ENCODE data around the gene HIPK2.

The HIPK2 gene

GRCh38 chr7:139544645-139545044 is 233.2 kb downstream of the HIPK2 start:
- Histone ChIP-seq H3K36me3 (no peaks in the 10 kb centered on the region), H3K9me3 (no peaks in the 10 kb centered on the region), H3K4me2 (no peak overlapping the region), H3K4me3 (no peak overlapping the region), H4K20me1 (no peaks in the 10 kb centered on the region), H3K27ac (no peak overlapping the region), H3K4me1 (no peaks in the 10 kb centered on the region), H3K9ac (no peak overlapping the region), H3K27me3 (no peaks in the 10 kb centered on the region)
- no peak for TF ChIP-seq Cebpa-rat (IDR thresholded peaks at IDR 0.05)

- H3K4me2 ChIP-seq = no peak overlapping the region
- H3K36me3 ChIP-seq = no peaks in the 10 kb centered on the region
- no peaks in the 10 kb centered on the region for H3K9me3 ChIP-seq
- no peak overlapping the region for H3K27ac ChIP-seq
- no peak for TF ChIP-seq Cebpa-rat (IDR thresholded peaks at IDR 0.05)
- H3K4me1 ChIP-seq = no peaks in the 10 kb centered on the region
- H4K20me1 ChIP-seq = no peaks in the 10 kb centered on the region
- no peaks in the 10 kb centered on the region for H3K27me3 ChIP-seq
- no peak overlapping the region for H3K4me3 ChIP-seq
- no peak overlapping the region for H3K9ac ChIP-seq
Measured at GRCh38 chr7:139543801-139544603, 233.8 kb downstream of the HIPK2 start.

- no peaks in the 10 kb centered on the region for H4K20me1 ChIP-seq
- H3K9me3 ChIP-seq = no peaks in the 10 kb centered on the region
- TF ChIP-seq Cebpa-rat (IDR thresholded peaks at IDR 0.05) = no peak
- no peak overlapping the region for H3K27ac ChIP-seq
- H3K27me3 ChIP-seq = no peaks in the 10 kb centered on the region
- no peaks in the 10 kb centered on the region for H3K4me1 ChIP-seq
- no peak overlapping the region for H3K9ac ChIP-seq
- no peak overlapping the region for H3K4me2 ChIP-seq
- no peak overlapping the region for H3K4me3 ChIP-seq
- no peaks in the 10 kb centered on the region for H3K36me3 ChIP-seq
Measured at GRCh38 chr7:139542308-139543151, 235.3 kb downstream of the HIPK2 start.

- H3K4me2 ChIP-seq = no peak overlapping the region
- H3K27ac ChIP-seq = no peak overlapping the region
- no peaks in the 10 kb centered on the region for H3K4me1 ChIP-seq
- H4K20me1 ChIP-seq = no peaks in the 10 kb centered on the region
- no peak overlapping the region for H3K9ac ChIP-seq
- TF ChIP-seq Cebpa-rat (IDR thresholded peaks at IDR 0.05) = no peak
- no peaks in the 10 kb centered on the region for H3K36me3 ChIP-seq
- no peak overlapping the region for H3K4me3 ChIP-seq
- no peaks in the 10 kb centered on the region for H3K27me3 ChIP-seq
- H3K9me3 ChIP-seq = no peaks in the 10 kb centered on the region
Measured at GRCh38 chr7:139541600-139542307, 236.0 kb downstream of the HIPK2 start.

- no peak for TF ChIP-seq Cebpa-rat (IDR thresholded peaks at IDR 0.05)
- no peaks in the 10 kb centered on the region for H3K4me1 ChIP-seq
- no peak overlapping the region for H3K4me2 ChIP-seq
Measured at GRCh38 chr7:139540203-139540602, 237.6 kb downstream of the HIPK2 start.

GRCh38 chr7:139538881-139539635 is 238.7 kb downstream of the HIPK2 start:
- H4K20me1 ChIP-seq = no peaks in the 10 kb centered on the region
- no peak overlapping the region for H3K27ac ChIP-seq
- no peaks in the 10 kb centered on the region for H3K36me3 ChIP-seq
- H3K4me2 ChIP-seq = no peak overlapping the region
- H3K9me3 ChIP-seq = 0 out of 2 replicates have a peak, but pooled peaks cover 4% of the 10 kb centered on the region
- H3K4me3 ChIP-seq = no peak overlapping the region
- H3K9ac ChIP-seq = no peak overlapping the region
- no peaks in the 10 kb centered on the region for H3K4me1 ChIP-seq
- H3K27me3 ChIP-seq = no peaks in the 10 kb centered on the region
- TF ChIP-seq Cebpa-rat (IDR thresholded peaks at IDR 0.05) = no peak

More at GRCh38 chr7:139540203-139540602, 237.6 kb downstream of the HIPK2 start:
- no peak overlapping the region for H3K4me3 ChIP-seq
- no peak overlapping the region for H3K9ac ChIP-seq
- no peaks in the 10 kb centered on the region for H3K27me3 ChIP-seq
- H3K27ac ChIP-seq = no peak overlapping the region
- H4K20me1 ChIP-seq = no peaks in the 10 kb centered on the region
- no peaks in the 10 kb centered on the region for H3K36me3 ChIP-seq
- 0 out of 2 replicates have a peak, but pooled peaks cover 4% of the 10 kb centered on the region for H3K9me3 ChIP-seq

GRCh38 chr7:139536152-139536551 is 241.6 kb downstream of the HIPK2 start:
- H3K36me3 ChIP-seq = no peaks in the 10 kb centered on the region
- no peaks in the 10 kb centered on the region for H4K20me1 ChIP-seq
- no peak overlapping the region for H3K4me2 ChIP-seq
- no peak overlapping the region for H3K27ac ChIP-seq
- H3K4me1 ChIP-seq = no peaks in the 10 kb centered on the region
- H3K4me3 ChIP-seq = no peak overlapping the region
- no peak overlapping the region for H3K9ac ChIP-seq
- H3K27me3 ChIP-seq = no peaks in the 10 kb centered on the region
- 0 out of 2 replicates have a peak, but pooled peaks cover 4% of the 10 kb centered on the region for H3K9me3 ChIP-seq
- no peak for TF ChIP-seq Cebpa-rat (IDR thresholded peaks at IDR 0.05)

GRCh38 chr7:139534966-139535651 is 242.7 kb downstream of the HIPK2 start:
- no peak overlapping the region for H3K9ac ChIP-seq
- H3K4me1 ChIP-seq = no peaks in the 10 kb centered on the region
- H3K9me3 ChIP-seq = 0 out of 2 replicates have a peak, but pooled peaks cover 4% of the 10 kb centered on the region
- H3K4me3 ChIP-seq = no peak overlapping the region
- H3K27ac ChIP-seq = no peak overlapping the region
- TF ChIP-seq Cebpa-rat (IDR thresholded peaks at IDR 0.05) = no peak
- H4K20me1 ChIP-seq = no peaks in the 10 kb centered on the region
- H3K27me3 ChIP-seq = no peaks in the 10 kb centered on the region
- no peak overlapping the region for H3K4me2 ChIP-seq
- H3K36me3 ChIP-seq = no peaks in the 10 kb centered on the region

Data from BLaER1 (cell line).